Raji (cell line): ENCODE measurements around the gene WWOX.

Experiments
- POLR2A ChIP-seq: IDR thresholded peaks from 2 replicates; pipeline ENCODE4 v1.6.1; 2011; ENCODE audit warnings: low read depth, low read length, control low read depth; ENCODE audit not compliant: insufficient read depth

The WWOX gene

GRCh38 chr16:78737630-78738029, 638.2 kb downstream of the WWOX start:
- TF ChIP-seq POLR2A: no peak

- TF ChIP-seq POLR2A: no peak
Observed at GRCh38 chr16:78738557-78738956, 639.1 kb downstream of the WWOX start.

GRCh38 chr16:78740269-78740668, 640.8 kb downstream of the WWOX start:
- TF ChIP-seq POLR2A: no peak

- TF ChIP-seq POLR2A: no peak
Observed at GRCh38 chr16:78742501-78743283, 643.2 kb downstream of the WWOX start.

GRCh38 chr16:78743556-78743955, 644.1 kb downstream of the WWOX start:
- TF ChIP-seq POLR2A: no peak

- no peak for TF ChIP-seq POLR2A
Observed at GRCh38 chr16:78744099-78744498, 644.6 kb downstream of the WWOX start.

DNA sequence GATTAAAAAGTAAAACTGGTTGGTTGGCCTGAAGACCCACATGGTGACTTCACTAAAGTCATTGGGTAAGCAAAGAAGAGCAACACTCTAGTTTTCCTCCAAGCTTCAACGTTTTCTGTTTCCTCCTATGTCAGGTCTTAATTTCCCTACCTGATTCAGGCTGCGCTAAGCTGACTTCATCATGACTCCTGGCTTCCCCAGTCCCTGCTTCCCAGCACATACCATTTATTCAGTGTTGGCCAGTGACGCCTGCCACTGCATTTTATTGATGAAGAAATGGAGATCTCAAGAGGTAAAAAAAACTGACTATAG, 645.3 kb downstream of the WWOX start:
- no peak for TF ChIP-seq POLR2A

- no peak for TF ChIP-seq POLR2A
Observed at GRCh38 chr16:78745108-78746019, 645.9 kb downstream of the WWOX start.

DNA sequence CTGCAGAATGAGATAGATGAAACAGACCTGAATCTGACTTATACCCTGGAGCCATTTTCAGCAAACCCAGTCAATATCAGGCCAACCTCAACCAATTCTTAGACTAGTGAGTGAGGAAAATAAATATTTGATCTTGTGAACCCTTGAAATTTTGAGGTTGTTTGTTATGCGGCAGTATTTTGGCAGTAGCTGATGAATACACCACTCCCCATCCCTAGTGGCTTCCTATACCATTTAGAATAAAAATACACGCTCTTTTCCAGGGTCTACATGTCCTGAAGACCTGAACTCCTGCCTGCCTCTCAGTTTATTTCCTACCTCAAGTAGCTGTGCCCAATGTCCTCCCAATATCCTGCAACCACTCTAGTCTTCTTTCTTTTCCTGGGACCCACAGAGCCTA, 647.3 kb downstream of the WWOX start:
- no peak for TF ChIP-seq POLR2A

DNA sequence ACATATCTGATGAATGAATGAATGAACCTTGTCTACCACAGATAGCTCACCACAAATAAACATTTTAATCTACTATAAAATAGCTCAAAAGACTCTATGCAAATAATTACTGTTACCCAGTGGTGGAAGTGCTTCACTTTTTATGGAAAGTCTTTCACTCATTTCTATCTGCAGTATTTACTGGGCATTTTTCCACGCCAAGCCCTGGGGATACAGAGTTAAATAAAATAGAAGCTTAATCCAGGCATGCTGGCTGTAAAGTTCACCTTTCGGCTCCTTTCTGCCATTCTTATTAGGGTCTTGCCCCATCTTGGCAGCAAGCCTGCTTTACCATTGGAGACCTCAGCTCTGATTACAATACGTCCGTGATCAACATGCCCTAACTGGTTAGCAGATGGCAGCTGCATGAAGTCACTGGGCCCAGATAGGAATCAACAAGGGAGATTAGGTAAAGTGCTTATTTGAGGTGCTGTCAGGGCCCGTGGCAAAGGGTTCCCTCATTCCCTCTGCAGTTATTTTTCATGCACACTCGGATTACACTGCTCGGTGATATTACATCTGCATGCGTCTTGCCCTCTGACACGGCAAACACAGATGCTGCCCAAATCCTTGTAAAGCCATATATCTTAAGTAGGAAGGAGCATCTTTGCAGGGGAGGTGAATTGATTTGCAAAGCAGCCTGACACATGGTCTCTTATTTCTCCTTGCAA, 648.9 kb downstream of the WWOX start:
- TF ChIP-seq POLR2A: no peak

DNA sequence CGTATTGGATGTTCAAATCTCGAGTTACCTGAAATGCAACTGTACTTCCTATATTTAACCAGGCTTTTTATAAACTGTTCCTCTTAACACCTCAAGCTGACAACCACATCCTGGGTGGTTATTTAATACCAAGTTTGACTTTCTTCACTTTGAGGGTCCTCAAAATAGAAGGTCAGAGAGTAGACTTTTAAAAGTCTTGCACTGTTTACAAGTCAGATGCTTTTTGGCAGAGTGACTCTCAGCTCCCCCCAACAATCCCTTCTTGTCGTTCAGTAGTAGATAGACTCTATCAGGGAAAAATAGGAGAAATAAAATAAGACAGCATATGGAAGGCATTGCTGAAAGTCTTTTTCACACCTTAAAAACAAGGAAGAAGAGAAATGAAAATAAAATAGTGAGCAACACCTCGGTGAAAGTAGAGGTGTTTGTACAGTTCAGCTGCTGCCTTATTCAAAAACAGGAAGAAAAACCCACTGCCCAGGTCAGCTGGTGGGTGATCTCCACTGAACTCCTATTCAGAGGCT, 650.4 kb downstream of the WWOX start:
- no peak for TF ChIP-seq POLR2A

DNA sequence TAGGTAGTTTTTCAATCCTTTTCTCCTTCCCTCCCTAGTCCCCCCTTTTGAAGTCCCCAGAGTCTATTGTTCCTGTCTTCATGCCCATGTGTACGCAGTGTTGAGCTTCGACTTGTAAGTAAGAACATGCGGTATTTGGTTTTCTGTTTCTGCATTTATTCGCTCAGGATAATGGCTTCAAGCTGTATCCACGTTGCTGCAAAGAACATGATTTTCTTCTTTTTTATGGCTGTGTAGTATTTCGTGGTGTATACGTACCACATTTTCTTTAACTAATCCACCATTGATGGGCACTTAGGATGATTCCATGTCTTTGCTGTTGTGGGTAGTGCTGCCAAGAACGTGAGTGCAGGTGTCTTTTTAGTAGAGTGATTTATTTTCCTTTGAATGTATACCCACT, 651.2 kb downstream of the WWOX start:
- no peak for TF ChIP-seq POLR2A

DNA sequence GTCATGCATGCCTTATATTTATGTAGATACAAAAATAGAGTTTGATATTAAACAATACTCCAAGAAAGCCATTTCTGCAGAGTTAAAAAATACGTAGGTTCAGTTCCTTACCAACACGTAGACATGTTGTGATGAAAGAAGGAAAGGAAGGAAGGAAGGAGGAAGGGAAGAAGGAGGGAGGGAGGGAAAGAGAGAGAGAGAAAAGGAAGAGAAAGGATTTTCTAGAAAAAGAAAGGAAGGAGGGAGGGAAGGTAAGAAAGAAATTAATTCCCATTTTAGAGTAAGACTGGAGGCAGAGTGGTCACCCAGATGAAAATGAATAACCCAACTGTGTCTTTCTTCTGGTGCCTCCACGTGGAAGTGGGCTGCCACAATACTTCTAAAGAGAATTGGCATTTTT, 652.1 kb downstream of the WWOX start:
- TF ChIP-seq POLR2A: no peak

- TF ChIP-seq POLR2A: no peak
Observed at GRCh38 chr16:78754713-78755112, 655.3 kb downstream of the WWOX start.
